ENCODE measurements around the gene SGSH.

The SGSH gene

GRCh38 chr17:80177986-80178595 is 42.0 kb downstream of the SGSH start:
- DNase-seq (ENCODE audit: low read depth) = no peak
- no peak overlapping the region for H3K4me3 ChIP-seq (ENCODE audit: low read length)
- TF ChIP-seq, protein P1, sequence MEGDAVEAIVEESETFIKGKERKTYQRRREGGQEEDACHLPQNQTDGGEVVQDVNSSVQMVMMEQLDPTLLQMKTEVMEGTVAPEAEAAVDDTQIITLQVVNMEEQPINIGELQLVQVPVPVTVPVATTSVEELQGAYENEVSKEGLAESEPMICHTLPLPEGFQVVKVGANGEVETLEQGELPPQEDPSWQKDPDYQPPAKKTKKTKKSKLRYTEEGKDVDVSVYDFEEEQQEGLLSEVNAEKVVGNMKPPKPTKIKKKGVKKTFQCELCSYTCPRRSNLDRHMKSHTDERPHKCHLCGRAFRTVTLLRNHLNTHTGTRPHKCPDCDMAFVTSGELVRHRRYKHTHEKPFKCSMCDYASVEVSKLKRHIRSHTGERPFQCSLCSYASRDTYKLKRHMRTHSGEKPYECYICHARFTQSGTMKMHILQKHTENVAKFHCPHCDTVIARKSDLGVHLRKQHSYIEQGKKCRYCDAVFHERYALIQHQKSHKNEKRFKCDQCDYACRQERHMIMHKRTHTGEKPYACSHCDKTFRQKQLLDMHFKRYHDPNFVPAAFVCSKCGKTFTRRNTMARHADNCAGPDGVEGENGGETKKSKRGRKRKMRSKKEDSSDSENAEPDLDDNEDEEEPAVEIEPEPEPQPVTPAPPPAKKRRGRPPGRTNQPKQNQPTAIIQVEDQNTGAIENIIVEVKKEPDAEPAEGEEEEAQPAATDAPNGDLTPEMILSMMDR (conservative IDR thresholded peaks at IDR 0.05; ENCODE audit: low read length) = no peak

DNA sequence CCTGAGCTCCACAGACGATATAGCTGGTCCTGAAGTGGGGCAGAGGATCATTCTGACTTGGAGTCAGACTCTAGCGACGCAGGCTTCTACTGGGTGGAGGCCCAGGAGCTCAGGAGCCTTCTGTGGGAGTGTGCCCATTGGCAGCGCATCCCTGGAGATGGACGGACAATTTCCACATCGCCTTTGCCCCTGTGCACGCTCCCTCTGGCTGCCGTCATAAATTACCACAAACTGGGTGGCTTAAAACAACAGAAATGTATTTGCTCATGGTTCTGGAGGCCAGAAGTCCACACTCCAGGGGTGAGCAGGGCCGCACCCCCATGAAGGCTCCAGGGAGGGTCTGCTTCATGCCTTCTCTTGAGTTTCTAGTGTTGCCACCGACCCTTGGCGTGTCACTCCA is 43.4 kb downstream of the SGSH start:
- TF ChIP-seq, protein P1 (conservative IDR thresholded peaks at IDR 0.05; ENCODE audit: low read length) = no peak

GRCh38 chr17:80173916-80174315 is 46.2 kb downstream of the SGSH start:
- H3K4me3 ChIP-seq (ENCODE audit: low read length) = no peak overlapping the region
- no peak for DNase-seq (ENCODE audit: low read depth)
- TF ChIP-seq, protein P1 (conservative IDR thresholded peaks at IDR 0.05; ENCODE audit: low read length) = no peak

More for the DNA sequence above, 43.4 kb downstream of the SGSH start:
- H3K4me3 ChIP-seq (ENCODE audit: low read length) = no peak overlapping the region
- DNase-seq (ENCODE audit: low read depth) = no peak

GRCh38 chr17:80173126-80173525 is 47.0 kb downstream of the SGSH start:
- TF ChIP-seq, protein P1 (conservative IDR thresholded peaks at IDR 0.05; ENCODE audit: low read length) = no peak
- DNase-seq (ENCODE audit: low read depth) = no peak
- no peak overlapping the region for H3K4me3 ChIP-seq (ENCODE audit: low read length)

- H3K4me3 ChIP-seq (ENCODE audit: low read length) = no peak overlapping the region
- DNase-seq (ENCODE audit: low read depth) = no peak
- TF ChIP-seq, protein P1 (conservative IDR thresholded peaks at IDR 0.05; ENCODE audit: low read length) = no peak
Measured at GRCh38 chr17:80171681-80172080, 48.5 kb downstream of the SGSH start.

DNA sequence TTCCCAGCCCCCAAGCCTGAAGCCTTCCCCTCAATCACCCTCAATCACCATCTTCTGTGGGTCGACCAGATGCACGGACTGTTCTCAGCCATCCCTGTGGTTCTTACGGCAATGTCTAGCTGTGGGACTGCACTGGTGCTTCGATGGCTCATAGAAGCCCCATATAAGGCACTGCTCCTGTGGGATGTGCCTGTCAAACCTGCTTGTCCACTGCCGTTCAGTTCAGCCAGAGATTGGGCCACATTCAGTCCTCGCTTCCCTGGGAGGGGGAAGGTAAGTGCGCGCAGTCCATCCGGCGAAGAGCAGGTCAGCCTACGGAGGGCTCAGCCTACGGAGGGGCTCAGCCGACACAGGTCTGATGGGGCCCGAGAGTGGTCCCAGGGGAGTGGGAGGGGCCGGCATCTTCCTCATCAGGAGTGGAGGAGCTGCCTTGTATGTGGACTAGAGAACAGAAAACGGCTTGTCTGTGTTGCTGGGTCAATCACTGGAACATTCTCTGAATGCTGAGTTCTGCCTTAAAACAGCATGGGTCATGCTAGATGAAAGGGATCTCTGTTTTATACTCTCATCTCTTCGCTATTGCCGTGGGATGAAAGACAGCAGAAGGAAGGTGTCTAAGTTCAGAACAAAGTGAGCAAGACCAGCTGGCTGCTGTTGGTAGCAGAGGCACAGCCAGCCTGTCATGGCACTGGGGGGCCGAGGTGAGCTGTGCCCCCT is 50.2 kb downstream of the SGSH start, which contains the start of gene CARD14:
TSS of gene CARD14 (plus strand) at position 247 of the 717 bp plus-strand sequence. CDS start 11,409 bp downstream, outside the sequence.
- H3K4me3 ChIP-seq (ENCODE audit: low read length) = no peak within 1 kb of the TSS
- no peak for DNase-seq (ENCODE audit: low read depth)

More for the DNA sequence above, 50.2 kb downstream of the SGSH start, which contains the start of gene CARD14:
- TF ChIP-seq, protein P1 (conservative IDR thresholded peaks at IDR 0.05; ENCODE audit: low read length) = no peak

Data from AG10803 (cell line).